Fibroblast of skin of scalp (primary cell): ENCODE measurements around the gene AGAP5.

Experiments used
- DNase-seq: peaks from one replicate; pipeline ENCODE4 v3.0.0-alpha.2; 2013

The AGAP5 gene

DNA sequence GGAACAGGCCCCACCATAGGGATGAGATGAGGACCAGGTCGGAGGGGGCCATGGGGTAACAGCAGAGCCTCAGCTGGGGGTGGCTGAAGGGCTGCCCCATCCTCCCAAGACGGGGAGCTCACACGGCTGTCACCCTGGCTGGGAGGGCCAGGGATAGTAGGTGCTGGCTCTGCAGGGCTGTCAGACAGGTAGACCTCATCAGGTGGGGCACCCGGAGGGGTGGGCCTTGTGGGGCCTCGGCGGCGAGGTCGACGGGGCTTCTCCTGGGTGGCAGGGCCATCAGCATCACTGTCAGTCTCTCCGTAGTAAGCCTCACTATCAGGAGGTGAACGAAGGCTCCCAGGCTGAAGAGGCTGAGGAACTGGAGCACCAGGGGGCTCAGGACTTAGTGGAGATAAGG is 44.7 kb downstream of the AGAP5 start:
- no peak for DNase-seq

DNA sequence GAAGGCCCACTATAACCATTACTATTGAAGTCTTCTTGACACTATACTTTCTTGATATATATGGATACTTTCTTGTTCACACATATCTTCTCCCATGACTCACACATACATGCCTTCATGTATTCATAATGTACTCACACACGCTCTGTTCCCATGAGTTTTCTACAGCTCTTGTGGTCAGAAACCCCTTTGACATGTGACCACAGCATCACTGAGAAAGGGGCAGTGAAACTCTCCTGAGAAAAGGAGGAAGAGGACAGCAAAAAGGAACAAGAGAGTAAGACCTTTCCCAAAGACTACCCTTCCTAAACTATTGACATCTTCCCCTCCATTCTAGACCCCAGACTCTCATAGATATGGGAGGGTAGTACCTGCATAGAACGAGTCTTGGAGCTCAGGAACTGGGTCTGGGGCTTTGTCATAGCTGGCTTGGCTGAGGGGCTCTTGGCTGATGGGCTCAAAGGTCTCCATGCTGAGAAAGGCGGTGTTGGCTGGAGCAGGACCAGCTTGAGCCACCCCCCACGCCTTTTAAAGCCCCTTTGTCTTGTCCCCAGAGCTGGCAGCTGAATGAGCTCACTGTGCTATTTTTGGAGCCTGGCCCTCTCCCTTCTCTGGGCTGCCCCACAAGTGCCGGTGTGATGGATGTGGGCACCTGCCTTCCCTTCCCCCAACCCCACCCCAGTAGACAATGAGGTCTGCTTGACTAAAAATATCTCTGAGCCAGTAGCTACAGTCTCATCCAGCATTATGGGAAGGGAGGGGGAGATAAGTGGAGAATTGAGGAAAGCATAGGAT is 47.2 kb downstream of the AGAP5 start:
- DNase-seq, result peak; percentile 93

DNA sequence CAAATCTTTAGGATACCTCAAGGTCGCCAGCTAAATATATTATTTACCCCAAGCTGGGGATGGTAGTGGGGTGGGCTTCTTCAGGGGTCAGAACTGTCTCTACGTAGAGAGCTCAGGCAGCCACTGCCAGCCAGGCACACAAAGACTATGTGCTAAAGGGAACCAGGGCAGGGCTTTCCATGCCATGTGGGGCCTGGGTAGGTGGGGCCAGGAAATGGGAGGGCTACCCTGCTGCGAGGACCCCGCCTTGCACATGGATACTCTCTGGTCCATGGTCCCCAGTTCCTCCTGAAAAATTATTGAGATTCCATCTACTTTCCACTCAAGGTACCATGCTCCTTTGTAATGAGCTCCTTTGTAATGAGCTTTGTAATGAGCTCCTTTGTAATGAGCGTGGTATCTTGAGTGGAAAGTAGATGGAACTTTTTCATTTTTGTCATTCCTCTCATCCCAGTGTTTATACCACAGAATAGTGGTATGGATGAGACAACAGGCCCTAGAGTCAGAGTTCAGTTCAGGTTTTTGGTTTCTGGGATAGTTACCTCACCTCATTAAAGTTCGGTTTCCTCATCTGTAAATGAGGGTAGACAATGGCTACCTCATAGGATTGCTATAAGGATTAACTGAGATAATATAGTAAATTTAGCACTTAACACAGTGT is 47.9 kb downstream of the AGAP5 start:
- DNase-seq, result peak; percentile 68

DNA sequence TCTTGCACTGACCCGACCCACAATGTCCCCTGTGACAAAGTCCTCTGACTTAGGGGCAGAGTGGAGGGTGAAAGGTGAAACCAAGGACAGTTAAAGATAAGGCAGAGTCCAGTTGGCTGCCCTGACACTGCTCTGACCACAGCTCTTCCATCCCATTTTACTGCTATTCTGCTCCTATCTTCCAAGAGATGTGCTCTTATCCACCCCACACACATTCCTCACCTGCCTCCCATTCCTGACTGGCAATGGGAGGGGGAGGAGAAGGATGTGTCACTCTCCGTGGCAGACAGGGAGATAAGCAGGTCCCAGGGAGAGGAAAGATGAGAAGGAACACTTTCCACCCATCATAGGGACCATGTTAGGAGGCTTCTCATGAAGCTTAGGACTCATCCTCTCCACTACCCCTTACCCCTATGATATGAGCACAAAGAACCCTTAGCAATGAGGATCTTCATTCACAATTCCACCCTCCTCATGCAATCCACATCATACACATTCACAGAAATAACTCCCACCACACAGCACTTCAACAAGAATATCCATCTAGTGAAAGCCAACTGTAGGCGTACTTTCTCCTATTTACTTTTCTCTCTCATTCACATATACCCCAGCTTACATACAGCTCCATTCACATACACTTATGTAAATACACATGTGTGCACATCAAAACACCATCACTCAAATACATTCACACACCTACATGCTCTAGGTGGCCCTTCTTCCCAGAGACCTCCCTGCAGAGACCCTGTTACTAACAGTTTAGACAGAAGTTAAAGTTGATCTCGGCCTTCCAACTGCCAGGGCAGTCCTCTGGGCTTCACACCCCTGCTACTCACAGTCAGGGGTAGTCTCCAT is 48.7 kb downstream of the AGAP5 start:
- peak; percentile 40 for DNase-seq

DNA sequence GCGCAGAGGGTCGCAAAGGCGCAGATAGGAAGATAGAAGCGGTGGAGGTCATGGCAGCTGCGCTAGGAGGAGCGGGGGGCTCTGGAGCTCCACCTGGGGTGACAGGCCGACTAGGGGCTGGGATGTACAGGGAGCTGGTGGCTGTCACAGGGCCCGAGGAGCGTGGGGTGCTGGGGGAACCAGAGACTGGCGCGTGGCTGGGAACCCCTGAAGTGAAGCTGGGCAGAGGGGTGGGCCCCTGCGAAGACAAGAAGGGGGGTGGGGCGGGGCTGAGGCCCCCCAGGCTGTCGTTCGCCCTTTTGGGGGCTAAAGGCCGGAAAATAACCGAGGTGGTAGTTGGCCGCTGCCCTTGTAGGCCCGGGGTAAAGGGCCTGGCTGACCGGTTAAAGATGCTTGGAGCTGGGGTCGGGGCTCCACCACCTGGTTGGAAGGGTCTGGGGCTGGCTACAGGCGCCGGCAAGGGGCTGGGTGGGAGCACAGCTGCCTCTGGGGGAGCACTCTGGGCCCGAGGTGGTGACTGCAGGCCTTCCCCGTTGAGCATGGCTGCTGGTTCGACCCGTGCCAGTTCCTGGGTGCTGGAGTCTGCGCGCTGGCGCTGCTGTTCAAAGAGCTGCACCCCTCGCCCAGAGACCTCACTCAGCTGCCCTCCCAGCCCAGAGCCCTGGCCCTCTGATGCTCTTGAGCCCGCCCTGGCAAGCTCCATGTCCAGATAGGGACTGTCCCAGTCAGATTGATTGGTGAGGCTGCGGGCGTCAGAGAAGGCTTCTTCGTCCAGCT is 49.8 kb downstream of the AGAP5 start:
- no peak for DNase-seq

DNA sequence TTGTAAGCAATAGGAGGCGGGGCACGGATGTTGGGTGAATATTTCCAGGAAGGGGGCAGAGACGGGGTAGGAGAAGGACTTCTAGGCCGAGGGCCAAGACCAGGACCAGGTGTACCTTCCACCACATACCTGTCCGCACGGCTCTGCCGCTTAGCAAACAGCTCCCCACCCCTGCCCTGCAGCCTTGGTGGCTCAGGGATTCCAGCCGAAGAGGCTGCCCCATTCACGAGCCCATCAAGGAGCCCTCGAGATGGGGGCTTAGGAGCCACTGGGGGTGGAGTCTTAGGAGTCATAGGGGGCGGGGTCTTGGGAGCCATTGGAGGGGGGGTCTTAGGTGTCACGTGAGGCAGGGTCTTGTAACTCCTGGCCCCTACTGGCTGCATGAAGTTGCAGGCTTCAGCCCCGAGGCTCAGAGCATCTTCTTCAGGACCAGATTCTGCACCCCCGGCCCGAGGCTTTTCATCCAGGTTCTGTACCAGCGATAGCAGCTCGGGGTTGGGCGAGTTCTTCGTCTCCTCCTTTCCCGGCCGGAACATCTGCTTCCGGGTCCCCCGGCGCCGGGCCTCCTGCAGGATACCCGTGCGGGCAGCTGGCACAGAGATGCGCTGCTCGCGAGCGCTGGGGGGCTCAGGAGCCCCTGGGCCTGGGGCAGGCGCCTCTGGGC is 50.6 kb downstream of the AGAP5 start:
- peak; percentile 59 for DNase-seq

DNA sequence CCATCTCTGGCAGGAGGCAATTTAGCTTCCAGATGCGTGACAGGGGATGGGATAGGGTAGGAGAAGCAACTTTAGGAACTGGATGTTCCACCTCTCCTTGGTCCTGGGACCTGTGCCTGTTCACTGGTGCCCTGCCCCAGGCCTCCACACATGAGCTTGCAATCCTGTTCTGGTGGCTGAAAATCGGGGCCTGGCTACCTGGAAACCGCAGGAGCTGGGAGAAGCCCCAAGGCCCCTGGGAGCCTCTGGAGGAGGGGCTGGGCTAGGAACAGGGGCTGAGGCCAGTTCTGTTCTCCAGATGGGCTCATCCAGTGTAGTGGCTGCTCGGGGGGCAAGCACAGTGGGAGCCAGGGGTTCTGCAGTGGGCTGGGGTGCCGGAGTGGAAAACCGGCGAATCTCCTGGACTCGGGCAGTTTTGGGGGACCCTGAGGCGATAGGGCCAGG is 51.3 kb downstream of the AGAP5 start:
- DNase-seq, result no peak

DNA sequence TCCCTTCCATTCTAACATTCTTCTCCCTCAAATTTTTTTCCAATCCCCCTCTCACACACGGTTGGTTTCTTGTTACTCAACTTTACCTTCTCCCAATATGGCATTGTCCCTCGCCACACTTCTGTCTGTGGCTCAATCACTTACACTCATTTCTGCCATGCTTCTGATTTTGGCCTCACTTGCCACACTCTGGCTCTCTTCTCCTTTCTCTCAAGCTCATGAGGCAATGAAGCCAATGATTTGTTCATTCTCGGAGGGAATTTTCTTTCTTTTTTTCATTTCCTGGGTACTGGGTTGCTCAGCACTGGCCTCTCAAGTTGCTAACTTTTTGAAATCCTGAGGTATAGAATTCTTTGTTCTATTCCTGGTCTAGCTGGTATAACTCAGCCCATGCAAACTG is 52.7 kb downstream of the AGAP5 start:
- DNase-seq, result no peak

DNA sequence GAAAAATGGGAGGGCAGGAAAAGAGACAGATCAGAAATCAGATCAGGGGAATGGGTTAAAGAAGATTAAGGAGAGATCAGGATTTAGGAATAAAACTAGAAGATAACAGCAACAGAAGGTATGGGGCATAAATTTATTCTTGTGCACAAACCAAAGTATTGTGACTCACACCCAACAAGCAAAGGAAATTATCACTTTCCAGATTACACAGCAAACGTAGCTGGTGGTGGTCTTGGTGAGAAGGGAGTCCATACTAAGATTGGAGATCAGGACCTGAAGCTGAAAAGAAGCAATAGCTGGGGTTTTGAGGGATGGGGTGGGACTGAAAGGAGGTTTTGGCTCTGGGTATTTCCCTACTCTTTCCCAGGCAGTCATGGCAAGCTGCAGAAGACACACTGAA is 53.1 kb downstream of the AGAP5 start:
- DNase-seq, result no peak

DNA sequence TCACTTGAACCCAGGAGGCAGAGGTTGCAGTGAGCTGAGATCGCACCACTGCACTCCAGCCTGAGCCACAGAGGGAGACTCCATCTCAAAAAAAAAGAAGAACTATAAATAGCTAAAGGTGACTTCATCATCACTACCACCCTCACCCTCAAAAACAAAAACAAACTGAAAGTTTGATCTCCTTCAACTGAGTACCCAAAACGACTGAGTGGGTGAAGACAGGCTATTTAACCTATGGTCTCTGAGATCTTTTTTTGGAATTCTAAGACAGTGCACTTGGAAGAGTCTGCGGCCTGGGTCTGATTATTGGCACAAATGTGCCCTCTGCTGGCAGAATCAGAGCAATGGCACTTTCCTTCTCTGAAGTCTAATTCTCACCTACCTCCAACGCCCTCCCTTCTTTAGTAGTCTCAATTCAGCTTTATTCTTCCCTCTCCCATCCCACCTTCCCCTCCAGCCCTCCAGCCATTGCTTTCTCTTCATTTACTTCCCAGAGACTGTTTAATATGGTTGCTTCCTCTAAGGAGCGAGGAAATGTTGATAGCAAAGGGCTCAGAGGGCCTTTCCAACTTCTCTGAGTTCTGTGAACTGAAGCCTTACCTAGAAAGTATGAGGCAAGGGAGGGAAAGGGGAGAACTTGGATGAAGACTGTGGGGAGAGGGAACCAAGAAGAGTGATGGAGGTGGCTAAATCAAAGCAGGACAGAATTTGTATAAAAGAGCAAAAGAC is 53.7 kb downstream of the AGAP5 start:
- peak; percentile 73 for DNase-seq

DNA sequence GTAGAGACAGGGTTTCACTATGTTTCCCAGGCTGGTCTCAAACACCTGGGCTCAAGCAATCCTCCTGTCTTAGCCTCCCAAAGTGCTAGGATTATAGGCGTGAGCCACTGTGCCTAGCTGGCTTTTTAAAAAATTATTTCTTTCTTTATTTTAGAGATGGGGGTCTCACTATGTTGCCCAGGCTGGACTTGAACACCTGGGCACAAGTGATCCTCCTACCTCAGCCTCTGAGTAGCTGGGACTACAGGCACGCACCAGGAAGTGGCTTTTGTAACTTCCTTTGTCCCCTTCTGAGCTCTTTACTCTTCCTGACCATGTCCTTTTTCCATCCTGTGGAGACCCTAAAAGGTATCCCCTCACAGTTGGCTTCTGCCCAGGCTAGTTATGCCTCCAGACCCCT is 54.5 kb downstream of the AGAP5 start:
- DNase-seq, result no peak

DNA sequence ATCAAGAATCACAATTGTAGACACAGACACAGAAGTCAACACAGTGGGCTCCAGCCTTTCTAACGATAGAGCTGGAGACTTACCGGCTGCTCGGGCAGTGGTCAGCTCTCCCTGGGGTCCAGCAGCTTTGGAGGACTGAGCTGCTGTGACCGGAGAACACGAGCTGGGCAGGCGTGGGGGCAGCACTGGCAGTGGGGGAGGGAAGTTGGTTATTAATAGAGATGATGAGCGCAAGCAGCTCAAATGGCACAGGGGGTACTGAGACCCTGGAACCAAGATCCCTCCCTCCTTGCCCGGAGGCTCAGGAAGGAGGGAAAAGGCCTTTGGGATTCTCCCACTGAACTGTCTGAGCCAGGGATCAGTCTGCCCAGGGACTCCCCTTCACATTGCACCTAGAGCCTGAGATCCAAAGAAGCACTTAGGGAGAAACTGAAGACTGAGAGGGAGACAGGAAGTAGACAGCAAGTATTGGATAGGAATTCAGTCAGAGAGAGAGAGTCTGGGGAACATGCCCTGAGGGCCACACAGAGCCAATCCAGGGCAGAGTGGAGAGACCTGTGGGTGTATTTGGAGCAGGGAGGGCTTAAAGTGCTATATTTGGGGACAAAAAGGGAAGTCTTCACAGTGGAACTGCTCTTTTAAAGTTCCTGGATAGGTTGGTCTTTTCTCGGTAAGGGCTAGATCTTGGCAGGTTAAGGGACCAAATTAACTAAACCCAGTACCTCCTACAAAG is 56.4 kb downstream of the AGAP5 start, which contains the start of gene MYOZ1:
Gene MYOZ1, minus strand, starts transcription at position 147 of the 733 bp plus-strand sequence. CDS start 1,457 bp downstream, outside the sequence.
- DNase-seq, result peak; percentile 30

DNA sequence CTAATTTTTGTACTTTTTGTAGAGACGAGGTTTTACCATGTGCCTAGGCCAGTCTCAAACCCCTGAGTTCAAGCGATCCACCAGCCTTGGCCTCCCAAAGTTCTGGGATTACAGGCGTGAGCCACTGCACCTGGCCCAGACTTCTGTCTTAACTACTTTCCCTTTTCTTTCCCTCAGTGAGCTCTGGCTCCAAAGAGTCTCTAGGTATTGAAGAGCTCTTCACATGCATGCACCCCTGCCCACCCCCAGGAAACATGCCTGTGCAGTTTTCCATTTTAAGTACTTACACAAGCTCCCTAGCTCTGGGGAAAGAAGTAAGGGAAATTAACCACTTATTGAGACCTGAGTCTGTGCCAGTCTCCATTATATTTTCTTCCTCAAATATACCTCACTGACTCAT is 58.6 kb downstream of the AGAP5 start:
- no peak for DNase-seq

DNA sequence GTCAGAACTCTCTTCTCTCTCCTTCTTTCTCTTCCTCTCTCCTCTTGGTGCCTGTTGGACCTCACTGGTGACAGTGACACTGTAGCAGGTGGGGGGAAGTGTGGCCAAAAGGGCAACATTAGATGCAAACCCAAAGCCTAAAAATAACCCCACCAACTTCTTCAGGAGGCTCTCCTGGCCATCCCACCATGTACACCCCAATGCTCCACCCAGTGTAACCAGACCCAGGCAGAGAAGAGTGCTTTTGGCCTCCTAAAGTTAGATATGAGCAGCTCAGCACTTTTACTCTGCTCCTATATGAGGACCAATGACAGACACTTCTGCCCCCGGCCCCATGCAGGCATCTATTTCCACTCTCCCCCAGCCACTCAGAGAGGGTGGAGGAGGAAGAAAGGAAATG is 62.1 kb downstream of the AGAP5 start:
- no peak for DNase-seq

DNA sequence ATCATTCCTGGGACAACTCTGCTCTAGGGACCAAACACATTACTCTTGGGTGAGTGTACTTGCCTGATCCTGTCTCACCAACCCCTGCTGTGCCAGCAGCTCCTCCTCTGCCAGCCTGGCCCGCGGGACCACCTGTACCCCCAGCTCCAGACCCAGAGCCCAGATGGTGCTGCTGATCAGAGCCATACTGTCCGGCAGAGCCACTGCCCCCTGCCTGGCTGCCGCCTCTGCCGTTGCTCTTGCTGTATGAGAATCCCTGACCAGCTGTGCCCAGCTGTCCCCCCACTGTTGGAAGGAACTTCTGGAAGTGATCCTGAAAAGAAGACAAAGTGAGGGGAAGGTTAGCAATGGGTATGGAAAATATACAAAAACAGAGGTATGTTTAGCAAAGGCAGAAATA is 63.5 kb downstream of the AGAP5 start:
- no peak for DNase-seq

DNA sequence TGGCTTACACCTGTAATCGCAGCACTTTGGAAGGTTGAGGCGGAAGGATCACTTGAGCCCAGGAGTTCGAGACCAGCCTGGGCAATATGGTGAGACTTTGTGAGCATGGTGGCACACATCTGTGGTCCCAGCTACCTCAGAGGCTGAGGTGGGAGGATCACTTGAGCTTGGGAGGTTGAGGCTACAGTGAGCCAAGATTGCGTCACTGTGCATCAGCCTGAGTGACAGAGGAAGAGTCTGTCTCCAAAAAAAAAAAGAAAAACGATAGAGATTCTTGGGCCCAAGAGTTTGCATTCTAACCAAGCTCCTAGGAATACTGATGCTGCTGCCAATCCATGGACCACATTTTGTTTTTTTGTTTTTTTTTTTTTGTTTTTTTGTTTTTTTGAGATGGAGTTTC is 68.7 kb downstream of the AGAP5 start:
- DNase-seq, result no peak

DNA sequence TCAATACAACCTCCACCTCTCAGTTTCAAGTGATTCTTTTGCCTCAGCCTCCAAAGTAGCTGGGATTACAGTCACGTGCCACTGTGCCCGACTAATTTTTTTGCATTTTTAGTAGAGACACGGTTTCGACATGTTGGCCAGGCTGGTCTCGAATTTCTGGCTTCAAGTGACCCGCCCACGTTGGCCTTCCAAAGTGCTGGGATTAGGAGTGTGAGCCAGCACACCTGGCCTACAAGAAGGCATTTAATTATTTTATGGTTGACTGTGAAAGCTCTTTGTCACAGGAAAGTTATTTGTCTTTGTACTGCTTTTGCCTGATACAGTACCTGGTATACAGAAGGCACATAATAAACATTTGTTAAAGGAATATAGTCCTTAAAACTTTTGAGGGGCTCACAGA is 69.5 kb downstream of the AGAP5 start:
- no peak for DNase-seq

DNA sequence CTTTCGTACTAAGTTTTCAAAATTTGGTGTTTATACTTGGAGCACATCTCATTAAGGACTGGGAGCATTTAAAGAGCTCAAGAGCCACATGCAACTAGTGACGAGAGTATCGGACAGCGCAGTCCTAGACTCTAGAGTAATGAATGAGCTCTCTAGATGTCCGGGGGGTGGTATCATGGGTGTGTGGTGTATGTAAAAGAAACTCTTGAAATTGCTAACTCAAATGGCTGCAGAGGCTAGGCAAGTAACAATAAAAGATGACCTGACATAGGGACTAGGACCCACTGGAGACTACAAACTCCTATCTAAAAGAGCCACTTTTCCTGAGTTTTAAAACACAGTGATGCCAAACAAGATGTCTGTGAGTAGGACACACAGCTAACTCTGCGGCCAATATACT is 70.6 kb downstream of the AGAP5 start:
- DNase-seq, result no peak

DNA sequence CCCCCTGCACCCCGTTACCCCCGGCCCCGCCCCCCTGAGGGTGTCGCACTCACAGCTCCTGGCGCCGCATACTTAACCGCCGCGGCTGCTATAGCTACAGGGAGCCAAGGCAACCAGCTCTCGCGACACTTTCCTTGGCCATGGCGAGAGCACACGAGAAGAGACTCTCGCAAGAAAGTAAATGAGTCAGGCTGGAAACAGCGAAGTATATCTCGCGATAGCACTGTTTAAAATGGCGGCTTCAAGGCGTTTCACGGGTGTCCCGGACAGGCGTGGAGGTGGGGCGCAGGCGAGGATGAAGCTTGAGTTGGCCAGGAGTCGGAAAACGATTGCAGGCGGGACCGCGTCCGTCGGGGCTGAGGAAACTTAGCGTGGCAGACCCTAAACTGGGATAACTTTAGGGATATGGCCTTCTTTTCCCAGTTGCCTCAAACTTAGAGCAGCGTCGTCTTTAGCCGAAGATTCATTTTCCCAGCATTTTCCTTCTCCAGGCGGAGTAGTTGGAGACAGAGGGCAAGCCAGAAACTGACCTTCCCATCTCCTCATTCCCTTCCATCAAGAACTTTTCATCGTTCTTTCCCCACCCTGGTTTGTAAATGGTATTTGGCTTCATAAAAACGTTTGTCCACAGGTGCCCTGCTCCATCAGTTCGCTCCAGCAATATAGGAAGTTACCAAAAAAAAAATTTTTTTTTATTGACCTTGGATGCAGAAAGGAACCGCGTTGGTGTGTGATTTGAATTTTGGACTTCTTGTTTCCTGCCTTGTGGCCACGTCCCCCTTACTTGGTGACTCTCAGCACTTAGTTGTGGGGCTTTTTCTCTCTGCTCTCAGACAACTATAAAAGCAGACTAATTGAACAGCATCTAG is 71.8 kb downstream of the AGAP5 start:
- DNase-seq, result peak; percentile 98
